Activated CD4-positive, alpha-beta T cell treated with anti-CD3 and anti-CD28 coated beads, Interleukin-2, amount 10 ng/mL, durations not matched to agents 7 days and 5 days (primary cell): ENCODE data around the gene TEC. TPM values are rescaled to one million over a fixed set of nuclear protein-coding genes. Genes with fewer than 3 reads are reported as not detected.
"Not testable (repeated sequence)": the region's sequence is repeated elsewhere in the genome, so short reads cannot be mapped to it uniquely, and the experiment has no call there.

Experiments
- CTCF ChIA-PET: fragments of 350-600 bp; sonication (Branson Sonifier 250); formaldehyde crosslinking; loops from one replicate; lab custom pipeline; 2021; ENCODE audit warnings: antibody characterized with exemption; lab: Charles Lee
- POLR2A ChIA-PET: fragments of 350-600 bp; sonication (Branson Sonifier 250); formaldehyde crosslinking; loops from one replicate; lab custom pipeline; 2021; ENCODE audit warnings: antibody characterized with exemption; lab: Charles Lee
- DNase-seq: peaks from one replicate; pipeline ENCODE4 v3.0.0-alpha.2; 2020
- H3K27ac Mint-ChIP-seq: one replicate; pipeline ENCODE4 v1.8.0; 2021; ENCODE audit warnings: mild to moderate bottlenecking, moderate library complexity, mixed read lengths
- H3K27me3 Mint-ChIP-seq: one replicate; pipeline ENCODE4 v1.8.0; 2021; ENCODE audit warnings: mixed read lengths
- H3K36me3 Mint-ChIP-seq: one replicate; pipeline ENCODE4 v1.8.0; 2021; ENCODE audit warnings: low read depth, mixed read lengths
- H3K4me1 Mint-ChIP-seq: one replicate; pipeline ENCODE4 v1.8.0; 2021; ENCODE audit warnings: mixed read lengths
- H3K4me3 Mint-ChIP-seq: one replicate; pipeline ENCODE4 v1.8.0; 2021; ENCODE audit warnings: mild to moderate bottlenecking, moderate library complexity, mixed read lengths
- H3K9me3 Mint-ChIP-seq: one replicate; pipeline ENCODE4 v1.8.0; 2021; ENCODE audit warnings: mixed read lengths
- total RNA-seq, 2 experiments: library from RNA; stranded (reverse); gene quantifications; one replicate each; pipeline ENCODE4 v1.2.3, GENCODE V29; 2021

The TEC gene
- total RNA-seq, 2 experiments from 2014 or later: 1.0 to 1.1 TPM

DNA sequence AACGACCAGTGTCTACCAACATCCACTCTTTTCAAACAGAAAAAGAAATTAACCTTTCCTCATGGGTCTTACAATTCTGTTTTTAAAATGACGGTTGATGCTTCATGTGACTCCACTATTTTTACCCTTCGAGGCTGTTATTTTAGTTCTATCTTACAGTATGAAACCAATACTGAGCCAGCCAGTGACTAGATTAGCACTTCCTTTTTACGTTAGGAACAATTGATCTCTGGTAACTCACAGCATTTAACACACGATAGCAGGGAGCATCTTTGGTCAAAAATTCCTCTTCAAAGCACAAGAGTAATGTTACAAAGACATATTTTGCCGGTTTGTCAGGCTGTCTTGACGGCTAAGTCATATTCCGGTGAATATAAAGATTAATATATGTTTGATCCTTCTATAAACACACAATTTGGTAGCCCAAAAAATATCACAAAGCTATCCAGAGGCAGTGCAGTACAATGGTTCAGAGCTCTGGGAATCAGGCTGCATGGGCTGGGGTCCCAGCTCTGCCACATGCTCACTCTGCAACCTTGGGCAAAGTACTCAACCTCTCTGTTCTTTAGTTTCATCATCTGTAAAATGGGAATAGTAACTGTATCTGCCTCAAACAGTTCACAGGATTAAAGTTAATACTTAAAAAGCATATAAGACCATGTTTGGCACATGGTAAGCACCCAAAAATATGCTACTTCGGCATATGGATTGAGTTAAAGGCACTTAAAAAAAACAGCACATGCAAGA, 72.7 kb downstream of the TEC start:
- Mint-ChIP-seq H3K36me3 (no peaks in the 10 kb centered on the region), H3K9me3 (no peaks in the 10 kb centered on the region), H3K4me1 (no peaks in the 10 kb centered on the region), H3K4me3 (no peak overlapping the region), H3K27ac (no peak overlapping the region), H3K27me3 (no peaks in the 10 kb centered on the region)
- no peak for DNase-seq
- ChIA-PET POLR2A (no interaction called here), CTCF (interaction anchor here (0.8 to 1.5 kb wide), 2 partner anchors 11 to 22 kb away, joined by 3 read pairs; no protein-coding TSS in a partner anchor)

DNA sequence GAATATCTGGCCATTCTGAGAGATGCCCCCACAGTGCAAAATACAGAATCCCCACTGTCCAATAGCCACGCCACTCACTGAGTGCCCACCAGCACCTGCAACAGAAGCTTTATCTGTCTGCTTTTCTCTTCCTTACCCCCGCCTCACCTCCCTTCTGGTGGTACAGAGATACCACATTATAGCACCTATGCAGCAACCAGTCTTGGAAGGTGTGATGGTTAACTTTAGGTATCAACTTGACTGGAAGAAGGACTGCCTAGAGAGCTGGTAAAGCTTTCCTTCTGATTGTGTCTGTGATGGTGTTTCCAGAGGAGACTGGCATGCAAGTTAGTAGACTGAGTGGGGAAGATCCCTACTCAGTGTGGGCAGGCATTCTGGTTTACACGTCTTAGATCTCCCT, 73.8 kb downstream of the TEC start:
- no peak overlapping the region for H3K4me3 Mint-ChIP-seq
- no peaks in the 10 kb centered on the region for H3K36me3 Mint-ChIP-seq
- H3K27me3 Mint-ChIP-seq: no peaks in the 10 kb centered on the region
- no peaks in the 10 kb centered on the region for H3K4me1 Mint-ChIP-seq
- CTCF ChIA-PET: interaction anchor here (0.8 kb wide), 1 partner anchor 21 kb away, joined by 3 read pairs; no protein-coding TSS in a partner anchor
- no peaks in the 10 kb centered on the region for H3K9me3 Mint-ChIP-seq
- no peak overlapping the region for H3K27ac Mint-ChIP-seq
- DNase-seq: no peak
- POLR2A ChIA-PET: interaction anchor here (0.7 kb wide), 1 partner anchor 20 kb away, joined by 3 read pairs; no protein-coding TSS in a partner anchor

DNA sequence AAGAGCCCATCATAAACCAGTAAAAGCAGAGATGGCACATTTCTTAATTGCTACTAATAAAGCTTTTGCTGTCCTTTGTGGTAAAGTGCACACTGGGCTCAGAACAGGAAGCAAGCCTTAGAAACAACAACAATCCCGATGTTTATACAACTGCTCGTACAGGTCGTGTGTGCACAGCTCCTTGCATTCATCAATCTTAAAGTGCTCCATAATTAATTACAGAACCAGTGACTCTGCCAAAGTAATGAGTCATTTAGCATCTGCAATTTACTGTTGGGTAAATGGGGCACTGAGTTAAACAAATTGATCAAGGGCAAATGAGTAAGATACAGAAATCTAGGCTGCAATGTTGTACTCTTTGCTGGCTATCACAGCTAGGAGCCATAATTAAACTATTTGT, 74.3 kb downstream of the TEC start:
- CTCF ChIA-PET: no interaction called here
- H3K4me3 Mint-ChIP-seq: no peak overlapping the region
- no peaks in the 10 kb centered on the region for H3K4me1 Mint-ChIP-seq

DNA sequence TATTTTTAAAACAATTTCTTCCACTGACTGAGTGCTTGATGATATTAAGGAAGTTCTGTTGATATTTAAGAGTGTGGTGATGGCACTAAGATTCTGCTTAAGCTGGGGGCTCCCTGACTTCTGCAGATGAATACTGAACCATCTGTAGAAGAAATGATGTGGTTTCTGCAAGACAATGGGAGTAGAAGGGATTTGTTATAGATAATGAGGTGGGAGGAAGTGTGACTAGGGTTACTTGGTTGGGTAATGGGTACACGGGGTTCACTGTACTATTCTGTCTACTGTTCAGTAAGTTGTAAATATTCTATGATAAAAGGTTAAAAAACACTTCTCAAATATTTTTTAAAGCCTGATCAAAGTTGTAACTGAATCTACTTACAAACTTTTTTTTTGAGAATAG, 74.7 kb downstream of the TEC start:
- no peak for DNase-seq
- Mint-ChIP-seq H3K4me3 (no peak overlapping the region), H3K27me3 (no peaks in the 10 kb centered on the region), H3K9me3 (no peaks in the 10 kb centered on the region), H3K36me3 (no peaks in the 10 kb centered on the region), H3K4me1 (no peaks in the 10 kb centered on the region), H3K27ac (no peak overlapping the region)
- POLR2A ChIA-PET: no interaction called here
- CTCF ChIA-PET: no interaction called here

More for the DNA sequence above, 74.3 kb downstream of the TEC start:
- DNase-seq: no peak
- Mint-ChIP-seq H3K36me3 (no peaks in the 10 kb centered on the region), H3K27me3 (no peaks in the 10 kb centered on the region), H3K27ac (no peak overlapping the region), H3K9me3 (no peaks in the 10 kb centered on the region)
- POLR2A ChIA-PET: no interaction called here

DNA sequence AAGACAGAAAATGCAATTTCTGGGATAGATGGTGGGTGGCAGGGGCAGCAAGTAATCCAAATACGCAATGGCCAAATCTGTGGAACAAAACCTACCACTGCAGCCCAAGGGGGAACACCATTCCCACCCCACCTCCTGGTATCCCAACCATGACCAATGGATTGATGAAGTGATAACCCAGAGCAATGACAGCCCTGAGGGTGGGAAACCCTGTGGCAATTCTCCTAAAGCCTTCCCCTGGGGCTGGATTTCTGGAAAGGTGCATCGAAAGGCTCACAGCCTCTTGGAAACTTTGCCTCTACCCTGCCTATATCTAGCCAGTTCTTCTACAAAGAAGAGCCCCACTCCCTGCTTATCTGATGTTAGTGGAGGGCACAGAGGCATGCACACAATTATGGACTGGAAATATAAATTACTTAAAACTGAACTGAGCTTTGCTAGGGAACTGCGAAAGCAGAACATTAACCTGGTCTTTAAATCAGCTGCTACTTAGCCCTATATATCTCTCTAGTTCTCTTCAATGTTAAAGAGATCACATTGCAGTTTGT, 75.6 kb downstream of the TEC start:
- no peaks in the 10 kb centered on the region for H3K9me3 Mint-ChIP-seq

DNA sequence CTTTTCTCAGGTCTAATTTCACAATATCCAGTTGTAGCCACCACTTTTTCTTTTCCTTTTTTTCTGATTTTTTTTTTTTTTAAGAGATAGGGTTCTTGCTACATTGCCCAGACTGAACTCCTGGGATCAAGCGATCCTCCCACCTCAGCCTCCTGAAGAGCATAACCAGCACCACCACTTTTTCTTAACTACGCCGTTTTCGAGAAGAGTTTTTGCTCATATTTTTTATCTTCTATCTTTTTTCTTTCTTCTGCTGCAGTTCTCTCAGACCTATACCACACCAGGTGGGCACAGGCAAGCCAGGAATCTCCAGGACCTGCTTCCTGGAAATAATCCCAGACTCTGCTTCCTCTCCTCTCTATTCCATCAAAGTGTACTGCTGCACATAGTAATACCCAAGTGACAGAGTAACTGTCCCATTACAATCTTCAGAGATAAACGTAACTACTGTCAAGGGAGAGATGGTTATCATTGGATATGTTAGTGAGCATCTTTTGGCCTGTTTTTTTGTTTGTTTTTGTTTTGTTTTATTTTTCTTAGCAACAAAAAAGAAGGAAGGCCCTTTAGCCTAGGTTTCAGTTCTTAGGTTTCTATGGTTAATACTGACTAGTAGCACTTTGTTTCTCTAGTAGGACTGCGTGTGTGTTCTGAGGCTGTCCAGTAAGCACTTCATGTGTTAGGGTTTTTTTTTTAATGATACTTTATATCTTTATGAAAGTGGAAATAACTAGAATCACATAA, 76.4 kb downstream of the TEC start:
- Mint-ChIP-seq H3K27ac (no peak overlapping the region), H3K4me3 (no peak overlapping the region), H3K4me1 (no peaks in the 10 kb centered on the region), H3K9me3 (no peaks in the 10 kb centered on the region), H3K27me3 (no peaks in the 10 kb centered on the region), H3K36me3 (no peaks in the 10 kb centered on the region)
- CTCF ChIA-PET: no interaction called here
- POLR2A ChIA-PET: no interaction called here
- no peak for DNase-seq

More for the DNA sequence above, 75.6 kb downstream of the TEC start:
- POLR2A ChIA-PET: no interaction called here
- Mint-ChIP-seq H3K4me1 (no peaks in the 10 kb centered on the region), H3K36me3 (no peaks in the 10 kb centered on the region), H3K27ac (no peak overlapping the region), H3K27me3 (no peaks in the 10 kb centered on the region), H3K4me3 (no peak overlapping the region)
- DNase-seq: no peak
- CTCF ChIA-PET: no interaction called here

DNA sequence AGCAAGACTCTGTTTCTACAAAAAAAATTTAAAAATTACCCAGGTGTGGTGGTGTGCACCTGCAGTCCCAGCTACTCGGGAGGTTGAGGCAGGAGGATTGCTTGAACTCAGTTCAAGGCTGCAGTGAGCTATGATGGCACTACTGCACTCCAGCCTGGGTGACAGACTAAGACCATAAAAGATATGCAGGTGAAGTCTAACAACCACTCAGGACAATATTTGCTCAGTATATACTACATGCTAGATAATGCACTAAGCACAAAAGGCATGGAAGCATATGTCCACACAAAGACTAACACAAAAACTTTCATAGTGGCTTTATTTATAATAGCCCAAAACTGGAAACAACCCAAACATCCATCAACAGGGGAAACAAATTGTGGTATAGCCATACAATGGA, 77.9 kb downstream of the TEC start:
- CTCF ChIA-PET: no interaction called here
- no peak overlapping the region for H3K4me3 Mint-ChIP-seq
- no peaks in the 10 kb centered on the region for H3K36me3 Mint-ChIP-seq
- POLR2A ChIA-PET: no interaction called here
- no peaks in the 10 kb centered on the region for H3K4me1 Mint-ChIP-seq
- no peaks in the 10 kb centered on the region for H3K27me3 Mint-ChIP-seq
- DNase-seq: no peak
- no peak overlapping the region for H3K27ac Mint-ChIP-seq
- no peaks in the 10 kb centered on the region for H3K9me3 Mint-ChIP-seq

DNA sequence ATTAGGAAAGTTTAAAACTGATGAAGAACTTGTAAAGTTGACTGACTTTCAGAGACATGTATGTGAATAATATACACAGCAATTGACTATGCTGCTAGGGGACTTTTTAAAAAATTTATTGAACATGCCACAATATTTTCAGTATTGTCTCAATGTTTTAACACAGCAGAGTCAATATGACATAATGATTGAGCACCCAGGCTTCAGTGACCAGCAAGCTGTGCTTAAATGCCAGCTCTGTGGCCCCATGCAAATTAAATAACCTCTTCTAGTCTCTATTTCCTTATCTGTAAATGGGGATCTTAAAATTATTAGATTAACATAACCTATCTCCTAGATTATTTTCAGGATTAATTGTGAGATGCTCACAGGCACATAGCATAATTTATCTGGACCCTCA, 78.8 kb downstream of the TEC start:
- no peak for DNase-seq
- H3K9me3 Mint-ChIP-seq: no peaks in the 10 kb centered on the region
- H3K4me1 Mint-ChIP-seq: no peaks in the 10 kb centered on the region
- no peak overlapping the region for H3K27ac Mint-ChIP-seq
- ChIA-PET CTCF (no interaction called here), POLR2A (no interaction called here)
- no peak overlapping the region for H3K4me3 Mint-ChIP-seq
- no peaks in the 10 kb centered on the region for H3K27me3 Mint-ChIP-seq
- H3K36me3 Mint-ChIP-seq: no peaks in the 10 kb centered on the region

DNA sequence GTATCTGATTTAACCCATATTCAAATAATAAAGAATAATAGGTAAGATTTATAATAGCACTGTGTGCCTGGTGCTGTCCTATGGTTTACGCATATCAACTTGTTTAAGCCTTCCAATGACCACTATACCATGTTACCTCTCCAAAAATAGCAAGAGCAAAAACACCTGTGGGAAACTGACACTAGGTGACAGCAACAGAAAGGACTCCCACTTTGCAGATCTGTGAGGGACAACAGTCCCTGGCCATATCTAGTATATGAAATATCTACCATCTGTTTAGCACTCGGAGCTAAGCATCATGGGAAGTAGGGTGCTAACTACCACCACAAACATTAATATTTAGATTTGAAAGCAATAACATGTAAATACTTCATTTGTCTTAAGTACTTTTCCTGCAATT, 79.9 kb downstream of the TEC start:
- H3K27ac Mint-ChIP-seq: no peak overlapping the region
- H3K36me3 Mint-ChIP-seq: no peaks in the 10 kb centered on the region
- no peak for DNase-seq
- POLR2A ChIA-PET: no interaction called here
- H3K9me3 Mint-ChIP-seq: no peaks in the 10 kb centered on the region
- H3K27me3 Mint-ChIP-seq: no peaks in the 10 kb centered on the region
- no peak overlapping the region for H3K4me3 Mint-ChIP-seq
- no peaks in the 10 kb centered on the region for H3K4me1 Mint-ChIP-seq
- CTCF ChIA-PET: no interaction called here

DNA sequence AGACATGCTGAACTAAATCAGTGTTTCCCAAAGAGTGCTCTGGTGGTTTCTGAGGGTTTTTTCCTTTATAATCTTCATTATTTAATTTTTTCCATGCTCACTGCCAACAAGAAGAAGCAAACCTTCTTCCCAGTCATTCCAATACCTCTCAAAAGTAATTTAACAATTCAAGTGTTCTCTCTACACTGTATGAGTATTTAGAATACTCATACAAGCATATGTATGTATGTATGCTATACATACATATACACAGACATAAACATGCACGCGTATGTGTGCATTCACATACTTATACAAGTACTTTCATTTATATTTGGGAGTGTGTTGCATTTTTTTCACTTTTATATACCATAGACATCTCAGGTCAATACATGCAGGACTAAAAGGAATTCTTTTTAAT, 81.2 kb downstream of the TEC start:
- POLR2A ChIA-PET: no interaction called here
- Mint-ChIP-seq H3K9me3 (no peaks in the 10 kb centered on the region), H3K4me1 (no peaks in the 10 kb centered on the region), H3K27ac (no peak overlapping the region), H3K36me3 (no peaks in the 10 kb centered on the region), H3K4me3 (no peak overlapping the region), H3K27me3 (no peaks in the 10 kb centered on the region)
- CTCF ChIA-PET: no interaction called here
- DNase-seq: no peak

DNA sequence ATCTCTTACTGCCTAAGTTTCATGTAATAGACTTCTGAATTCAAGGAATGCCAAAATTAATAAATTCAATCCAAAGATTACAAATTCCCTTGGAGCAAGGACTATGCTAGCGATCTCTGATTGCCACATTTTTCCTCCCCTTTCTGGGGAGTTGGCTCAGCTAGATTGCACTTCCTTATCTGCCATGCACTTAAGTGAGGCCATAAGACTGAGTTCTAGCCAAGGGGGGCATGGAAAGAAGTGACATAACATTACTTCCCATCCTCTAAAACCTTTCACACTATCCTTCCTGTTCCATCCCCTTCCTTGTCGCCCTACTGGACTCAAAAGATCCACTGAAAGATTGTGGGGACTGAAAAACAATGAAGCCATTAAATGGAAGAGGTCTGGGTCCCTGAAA, 81.8 kb downstream of the TEC start:
- H3K36me3 Mint-ChIP-seq: no peaks in the 10 kb centered on the region

DNA sequence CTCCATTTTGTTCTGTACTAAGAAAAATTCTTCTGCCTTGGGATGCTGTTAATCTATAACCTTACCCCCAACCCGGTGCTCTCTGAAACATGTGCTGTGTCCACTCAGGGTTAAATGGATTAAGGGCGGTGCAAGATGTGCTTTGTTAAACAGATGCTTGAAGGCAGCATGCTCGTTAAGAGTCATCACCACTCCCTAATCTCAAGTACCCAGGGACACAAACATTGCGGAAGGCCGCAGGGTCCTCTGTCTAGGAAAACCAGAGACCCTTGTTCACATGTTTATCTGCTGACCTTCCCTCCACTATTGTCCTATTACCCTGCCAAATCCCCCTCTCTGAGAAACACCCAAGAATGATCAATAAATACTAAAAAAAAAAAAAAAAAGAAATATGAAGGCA, 82.6 kb downstream of the TEC start:
- H3K27me3 Mint-ChIP-seq, POLR2A ChIA-PET, H3K4me1 Mint-ChIP-seq, H3K9me3 Mint-ChIP-seq, H3K36me3 Mint-ChIP-seq, H3K4me3 Mint-ChIP-seq, H3K27ac Mint-ChIP-seq, CTCF ChIA-PET, DNase-seq: not testable (repeated sequence)

More for the DNA sequence above, 81.8 kb downstream of the TEC start:
- POLR2A ChIA-PET: no interaction called here
- Mint-ChIP-seq H3K27ac (no peak overlapping the region), H3K27me3 (no peaks in the 10 kb centered on the region), H3K9me3 (no peaks in the 10 kb centered on the region), H3K4me1 (no peaks in the 10 kb centered on the region), H3K4me3 (no peak overlapping the region)
- CTCF ChIA-PET: no interaction called here
- no peak for DNase-seq

DNA sequence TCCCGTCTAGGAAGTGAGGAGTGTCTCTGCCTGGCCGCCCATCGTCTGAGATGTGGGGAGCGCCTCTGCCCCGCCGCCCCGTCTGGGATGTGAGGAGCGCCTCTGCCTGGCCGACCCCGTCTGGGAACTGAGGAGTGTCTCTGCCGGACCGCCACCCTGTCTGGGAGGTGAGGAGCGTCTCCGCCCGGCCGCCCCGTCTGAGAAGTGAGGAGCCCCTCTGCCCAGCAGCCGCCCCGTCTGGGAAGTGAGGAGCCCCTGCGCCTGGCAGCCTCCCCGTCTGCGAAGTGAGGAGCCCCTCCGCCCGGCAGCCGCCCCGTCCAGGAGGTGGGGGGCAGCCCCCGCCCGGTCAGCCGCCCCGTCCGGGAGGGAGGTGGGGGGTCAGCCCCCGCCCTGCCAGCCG, 83.2 kb downstream of the TEC start:
- H3K27me3 Mint-ChIP-seq, H3K4me1 Mint-ChIP-seq, POLR2A ChIA-PET, H3K9me3 Mint-ChIP-seq, DNase-seq, H3K27ac Mint-ChIP-seq, H3K4me3 Mint-ChIP-seq, CTCF ChIA-PET, H3K36me3 Mint-ChIP-seq: not testable (repeated sequence)
